Keratinocyte (primary cell): Measurements from ENCODE around the gene STEAP1. TPM values are rescaled to one million over a fixed set of nuclear protein-coding genes. Genes with fewer than 3 reads are reported as not detected.

ENCODE experiments used
- DNase-seq: peaks from one replicate; pipeline ENCODE4 v3.0.0-alpha.2; 2011; ENCODE audit warnings: low read depth, missing footprints, low spot score
- FAIRE-seq: peaks from 2 replicates; lab custom pipeline; 2011; peaks lifted over from hg19 to GRCh38; lab: Jason Lieb, UNC
- H2AFZ ChIP-seq: 2 replicates; pipeline ENCODE4 v1.6.0; 2012; ENCODE audit warnings: low read length, control low read depth, inconsistent platforms; ENCODE audit not compliant: control insufficient read depth
- H3K27ac ChIP-seq: 2 replicates; pipeline ENCODE4 v1.5.1; 2011; ENCODE audit warnings: low read length; ENCODE audit not compliant: control insufficient read depth, insufficient read depth
- H3K27me3 ChIP-seq: 3 replicates; pipeline ENCODE4 v1.6.0; 2011; ENCODE audit warnings: low read length; ENCODE audit not compliant: control insufficient read depth, insufficient read depth; ENCODE audit errors: extremely low read depth
- H3K36me3 ChIP-seq, 2 experiments: 2 replicates in 1 of 2; 3 replicates in 1 of 2; pipeline ENCODE4 v1.5.1; 2011; ENCODE audit warnings: low read length in 2 of 2, mild to moderate bottlenecking in 1 of 2; ENCODE audit not compliant: control insufficient read depth in 2 of 2, insufficient read depth in 2 of 2; ENCODE audit errors: extremely low read depth in 1 of 2
- H3K4me1 ChIP-seq: 3 replicates; pipeline ENCODE4 v1.5.1; 2011; ENCODE audit warnings: low read length; ENCODE audit not compliant: control insufficient read depth, insufficient read depth; ENCODE audit errors: extremely low read depth
- H3K4me2 ChIP-seq: 3 replicates; pipeline ENCODE4 v1.6.0; 2011; ENCODE audit warnings: low read depth, low read length; ENCODE audit not compliant: control insufficient read depth, insufficient read depth; ENCODE audit errors: extremely low read depth
- H3K4me3 ChIP-seq, 3 experiments: fragments of 200-600 bp in 1 of 3; sonication (generic) in 1 of 3; 2 replicates in 2 of 3; 3 replicates in 1 of 3; pipeline ENCODE4 v1.5.1; 2011 to 2016; ENCODE audit warnings: low read length in 3 of 3, mild to moderate bottlenecking in 3 of 3, control low read depth in 2 of 3, inconsistent platforms in 1 of 3, low read depth in 1 of 3, mixed read lengths in 1 of 3, mixed run types in 1 of 3, moderate library complexity in 1 of 3; ENCODE audit not compliant: control insufficient read depth in 2 of 3, insufficient read depth in 2 of 3; ENCODE audit errors: extremely low read depth in 1 of 3
- H3K79me2 ChIP-seq: 2 replicates; pipeline ENCODE4 v1.6.0; 2012; ENCODE audit warnings: low read length; ENCODE audit not compliant: control insufficient read depth, insufficient read depth
- H3K9ac ChIP-seq: 3 replicates; pipeline ENCODE4 v1.6.0; 2011; ENCODE audit warnings: low read length; ENCODE audit not compliant: control insufficient read depth, insufficient read depth; ENCODE audit errors: extremely low read depth
- H3K9me1 ChIP-seq: 3 replicates; pipeline ENCODE4 v1.6.0; 2011; ENCODE audit warnings: low read length; ENCODE audit not compliant: control insufficient read depth, insufficient read depth; ENCODE audit errors: extremely low read depth
- H3K9me3 ChIP-seq: 2 replicates; pipeline ENCODE4 v1.5.1; 2012; ENCODE audit warnings: low read depth, low read length; ENCODE audit not compliant: control insufficient read depth
- H4K20me1 ChIP-seq: 3 replicates; pipeline ENCODE4 v1.6.0; 2011; ENCODE audit warnings: low read length; ENCODE audit not compliant: control insufficient read depth, insufficient read depth; ENCODE audit errors: extremely low read depth
- CTCF ChIP-seq, 3 experiments: IDR thresholded peaks in 1 of 3; conservative IDR thresholded peaks in 1 of 3; optimal IDR thresholded peaks in 1 of 3; 2 replicates in 2 of 3; 3 replicates in 1 of 3; pipeline versions ENCODE3 to v1.5.1; 2011; ENCODE audit warnings: low read length in 3 of 3, mild to moderate bottlenecking in 3 of 3, moderate library complexity in 2 of 3, control low read depth in 1 of 3, inconsistent platforms in 1 of 3; ENCODE audit not compliant: insufficient read depth in 2 of 3; ENCODE audit errors: extremely low read depth in 1 of 3
- EZH2 ChIP-seq: IDR thresholded peaks from one replicate; pipeline ENCODE4 v1.6.1; 2012; ENCODE audit warnings: inconsistent platforms, mild to moderate bottlenecking, low read length, moderate library complexity
- dilution Hi-C: fragments of 300-500 bp; cut with MboI; formaldehyde crosslinking; loops from one replicate; pipeline ENCODE4 v1.7.0; 2020; ENCODE audit warnings: low sequenced_read_pairs; ENCODE audit not compliant: extremely low pct_ligation_motif_present
- polyA plus RNA-seq, 5 experiments: library from polyadenylated mRNA; depleted of rRNA in 3 of 5; stranded (reverse) in 3 of 5; stranded (forward) in 1 of 5; unstranded in 1 of 5; fragments of >200 nt; gene quantifications; 1 replicate in 1 of 5; 2 replicates in 3 of 5; 3 replicates in 1 of 5; pipeline versions ENCODE4 v1.2.1 to v1.2.3, GENCODE V29; 2011 to 2012; ENCODE audit warnings: missing spikeins in 2 of 5, low read depth in 1 of 5, low replicate concordance in 1 of 5

Gene STEAP1
- polyA plus RNA-seq, 1 donor (not counting 4 experiments of a cell fraction or from before 2014, with no cell fraction given), result 19.0 TPM

GRCh38 chr7:90175667-90176066 lies 21.4 kb downstream of the STEAP1 start:
- dilution Hi-C loops, result no loop called here
- H2AFZ ChIP-seq, result no peak overlapping the region
- no peak overlapping the region for H3K4me2 ChIP-seq
- H3K9me1 ChIP-seq, result no peaks in the 10 kb centered on the region
- H3K36me3 ChIP-seq, result no peaks in the 10 kb centered on the region
- no peak overlapping the region for H3K4me3 ChIP-seq
- no peak for TF ChIP-seq EZH2
- TF ChIP-seq CTCF (optimal IDR thresholded peaks at IDR 0.05 in 1 of 3, IDR thresholded peaks at IDR 0.05 in 1 of 3, conservative IDR thresholded peaks at IDR 0.05 in 1 of 3; ENCODE audit: extremely low read depth in 1 of 3, insufficient read depth in 2 of 3, low read length in 3 of 3), result no peak
- peaks cover 31% of the 10 kb centered on the region for H3K4me1 ChIP-seq
- H3K79me2 ChIP-seq, result no peaks in the 10 kb centered on the region
- H3K9ac ChIP-seq, result no peak overlapping the region
- no peak overlapping the region for H3K27ac ChIP-seq
- DNase-seq (no peak), FAIRE-seq (no peak)
- H4K20me1 ChIP-seq, result no peaks in the 10 kb centered on the region
- no peaks in the 10 kb centered on the region for H3K27me3 ChIP-seq
- H3K9me3 ChIP-seq, result peaks cover 4% of the 10 kb centered on the region

GRCh38 chr7:90176195-90176594 lies 21.9 kb downstream of the STEAP1 start:
- FAIRE-seq, result no peak
- Histone ChIP-seq H3K9me3 (peaks cover 4% of the 10 kb centered on the region), H3K36me3 (no peaks in the 10 kb centered on the region), H3K4me2 (no peak overlapping the region), H2AFZ (no peak overlapping the region), H3K4me3 (no peak overlapping the region), H3K79me2 (no peaks in the 10 kb centered on the region), H3K9me1 (no peaks in the 10 kb centered on the region), H3K4me1 (peaks cover 32% of the 10 kb centered on the region), H3K9ac (no peak overlapping the region), H4K20me1 (no peaks in the 10 kb centered on the region), H3K27me3 (no peaks in the 10 kb centered on the region), H3K27ac (no peak overlapping the region)
- dilution Hi-C loops, result no loop called here
- no peak for TF ChIP-seq EZH2
- no peak for TF ChIP-seq CTCF (optimal IDR thresholded peaks at IDR 0.05 in 1 of 3, IDR thresholded peaks at IDR 0.05 in 1 of 3, conservative IDR thresholded peaks at IDR 0.05 in 1 of 3; ENCODE audit: extremely low read depth in 1 of 3, insufficient read depth in 2 of 3, low read length in 3 of 3)
- DNase-seq, result no peak
